GM21423 (cell line): ENCODE results near the gene VPS9D1.
A peak's percentile ranks its signal among the peaks of the same experiment; 100 is the strongest.

ENCODE experiments used
- ATAC-seq: cut with Tn5 transposase; IDR thresholded peaks from one replicate; pipeline ENCODE4 v1.9.1; 2021; ENCODE audit warnings: mild to moderate bottlenecking, moderate library complexity; ENCODE audit not compliant: unreplicated experiment

The VPS9D1 gene

GRCh38 chr16:89720813-89721545, at the start of gene VPS9D1, which contains the start of gene ZNF276:
Gene VPS9D1 (minus strand): TSS chr16:89720898. CDS start chr16:89720861, 37 bp downstream.
Gene ZNF276 (plus strand): TSS chr16:89721537. CDS start chr16:89721641, 104 bp downstream.
- ATAC-seq: peak; percentile 41

- ATAC-seq: no peak
Measured at GRCh38 chr16:89770367-89770766, 49.7 kb upstream of the VPS9D1 start.

GRCh38 chr16:89765292-89765830, 44.7 kb upstream of the VPS9D1 start:
- peak; percentile 9 for ATAC-seq

GRCh38 chr16:89764711-89765201, 44.1 kb upstream of the VPS9D1 start:
- peak; percentile 84 for ATAC-seq

- no peak for ATAC-seq
Measured at GRCh38 chr16:89761304-89761922, 40.7 kb upstream of the VPS9D1 start.

- ATAC-seq: no peak
Measured at GRCh38 chr16:89759746-89760340, 39.1 kb upstream of the VPS9D1 start.

GRCh38 chr16:89749637-89750036, 28.9 kb upstream of the VPS9D1 start:
- ATAC-seq: no peak

- ATAC-seq: no peak
Measured at GRCh38 chr16:89748921-89749320, 28.2 kb upstream of the VPS9D1 start.

- ATAC-seq: no peak
Measured at GRCh38 chr16:89748076-89748475, 27.4 kb upstream of the VPS9D1 start.

GRCh38 chr16:89746043-89746442, 25.3 kb upstream of the VPS9D1 start:
- no peak for ATAC-seq

GRCh38 chr16:89744813-89745212, 24.1 kb upstream of the VPS9D1 start:
- ATAC-seq: no peak

GRCh38 chr16:89742948-89743347, 22.2 kb upstream of the VPS9D1 start:
- no peak for ATAC-seq

- no peak for ATAC-seq
Measured at GRCh38 chr16:89741342-89742014, 20.8 kb upstream of the VPS9D1 start.

GRCh38 chr16:89739383-89739782, 18.7 kb upstream of the VPS9D1 start:
- ATAC-seq: no peak

GRCh38 chr16:89738538-89739317, 18.0 kb upstream of the VPS9D1 start:
- ATAC-seq: no peak

GRCh38 chr16:89738072-89738377, 17.3 kb upstream of the VPS9D1 start:
- ATAC-seq: no peak

- ATAC-seq: no peak
Measured at GRCh38 chr16:89737341-89738071, 16.8 kb upstream of the VPS9D1 start.

GRCh38 chr16:89736554-89736953, 15.9 kb upstream of the VPS9D1 start:
- no peak for ATAC-seq

- ATAC-seq: no peak
Measured at GRCh38 chr16:89733792-89734191, 13.1 kb upstream of the VPS9D1 start.

- no peak for ATAC-seq
Measured at GRCh38 chr16:89733322-89733721, 12.6 kb upstream of the VPS9D1 start.
